ENCODE data around the gene ASPHD1. TPM values are rescaled to one million over a fixed set of nuclear protein-coding genes. Genes with fewer than 3 reads are reported as not detected.
"Not testable (repeated sequence)": the region's sequence is repeated elsewhere in the genome, so short reads cannot be mapped to it uniquely, and the experiment has no call there.

Gene ASPHD1
- total and polyA plus RNA-seq, 2 of the 4 experiments (the other 2 are of a cell fraction): 4.1 to 14.5 TPM

- DNase-seq (no peak), ATAC-seq (ENCODE audit: low read depth) (no peak)
- Histone ChIP-seq H2AK5ac (ENCODE audit: low read depth, low read length) (no peak overlapping the region), H2BK5ac (ENCODE audit: low read depth, low read length, poor library complexity, severe bottlenecking) (no peak overlapping the region), H2BK120ac (ENCODE audit: low read depth, low read length) (no peak overlapping the region), H3K79me1 (ENCODE audit: low read depth in 1 of 2, low read length in 2 of 2) (no peaks in the 10 kb centered on the region), H3K36me3 (ENCODE audit: control insufficient read depth, insufficient read depth, low read length) (peaks cover 1% of the 10 kb centered on the region), H3K4me2 (ENCODE audit: low read depth, low read length) (no peak overlapping the region), H3K23ac (ENCODE audit: low read depth, low read length) (no peak overlapping the region), H3K27me3 (ENCODE audit: control insufficient read depth, insufficient read depth, low read length) (no peaks in the 10 kb centered on the region), H3K4ac (ENCODE audit: low read depth, low read length) (no peak overlapping the region), H2AK9ac (replicated peaks; ENCODE audit: low read depth, low read length, poor library complexity) (no peak overlapping the region), H3K4me1 (ENCODE audit: control insufficient read depth, insufficient read depth, low read length) (no peaks in the 10 kb centered on the region), H2AFZ (replicated peaks; ENCODE audit: low read length, poor library complexity) (no peak overlapping the region), H3K9me1 (ENCODE audit: insufficient read depth, low read length) (no peaks in the 10 kb centered on the region), H3K56ac (ENCODE audit: extremely low read depth, insufficient read depth, low read length) (no peak overlapping the region), H3K18ac (ENCODE audit: low read depth, low read length) (no peak overlapping the region), H3K9ac (ENCODE audit: low read depth, low read length) (no peak overlapping the region), H2BK20ac (ENCODE audit: low read depth, low read length) (no peak overlapping the region), H2BK15ac (ENCODE audit: low read depth, low read length) (no peak overlapping the region), H4K91ac (ENCODE audit: insufficient read depth, low read depth, low read length) (no peak overlapping the region), H3K9me3 (ENCODE audit: control insufficient read depth, insufficient read depth, low read length) (no peaks in the 10 kb centered on the region), H4K8ac (ENCODE audit: low read depth in 2 of 2, low read length in 2 of 2) (no peak overlapping the region), H4K20me1 (ENCODE audit: insufficient read depth, low read length) (no peaks in the 10 kb centered on the region), H4K5ac (ENCODE audit: low read depth, low read length) (no peak overlapping the region), H3K14ac (replicated peaks; ENCODE audit: low read depth, low read length) (no peak overlapping the region), H3K27ac (ENCODE audit: insufficient read depth, low read length) (no peak overlapping the region), H3K4me3 (ENCODE audit: insufficient read depth, low read depth, low read length) (no peak overlapping the region)
- TF ChIP-seq RAD21 (IDR thresholded peaks at IDR 0.05; ENCODE audit: low read length) (no peak), USF2 (IDR thresholded peaks at IDR 0.05; ENCODE audit: low read depth, low read length) (peak; percentile 65), MAZ (IDR thresholded peaks at IDR 0.05; ENCODE audit: borderline replicate concordance, low read depth, low read length) (no peak)
- intact Hi-C loops (cut with micrococcal nuclease): no loop called here
- 92% methylated on average over 2 of the region's 6 CpGs; no CpG with 5 or more reads in 1 of the 2 experiments for WGBS, 2 experiments (ENCODE audit: extremely low coverage in 2 of 2, insufficient read length in 1 of 2)
- ChIA-PET POLR2A (ENCODE audit: unreplicated experiment) (no interaction called here), CTCF (no interaction called here)
- in situ Hi-C loops (cut with MboI; ENCODE audit: low sequenced_read_pairs): no loop called here
- dilution Hi-C loops (cut with HindIII; ENCODE audit: low sequenced_read_pairs, unreplicated experiment): no loop called here
- BruUV-seq (replicated peaks): no TSS peak
These were observed 16.3 kb upstream of the ASPHD1 start for GRCh38 chr16:29883987-29884386.

DNA sequence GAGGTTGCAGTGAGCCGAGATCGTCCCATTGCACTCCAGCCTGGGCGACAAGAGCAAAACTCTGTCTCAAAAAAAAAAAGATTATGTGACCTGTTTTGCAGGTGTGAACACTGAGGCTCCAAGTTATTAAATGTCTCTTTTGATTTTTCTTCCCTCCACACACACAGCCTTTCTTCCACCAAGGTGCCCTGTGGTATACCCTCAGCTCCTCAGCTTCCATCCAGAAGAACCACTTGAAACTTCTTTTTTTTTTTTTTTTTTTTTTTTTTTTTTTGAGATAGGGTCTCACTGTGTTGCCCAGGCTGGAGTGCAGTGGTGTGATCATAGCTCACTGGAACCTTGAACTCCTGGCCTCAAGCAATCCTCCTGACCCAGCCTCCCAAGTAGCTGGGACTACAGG, 10.9 kb upstream of the ASPHD1 start:
- dilution Hi-C loops (cut with HindIII; ENCODE audit: low sequenced_read_pairs, unreplicated experiment); H2BK15ac ChIP-seq (ENCODE audit: low read depth, low read length); H3K4me2 ChIP-seq (ENCODE audit: low read depth, low read length); H2AK9ac ChIP-seq (replicated peaks; ENCODE audit: low read depth, low read length, poor library complexity); H3K14ac ChIP-seq (replicated peaks; ENCODE audit: low read depth, low read length); POLR2A ChIA-PET (ENCODE audit: unreplicated experiment); CTCF ChIA-PET; H3K27me3 ChIP-seq (ENCODE audit: control insufficient read depth, insufficient read depth, low read length); H2BK5ac ChIP-seq (ENCODE audit: low read depth, low read length, poor library complexity, severe bottlenecking); ATAC-seq (ENCODE audit: low read depth); H2BK120ac ChIP-seq (ENCODE audit: low read depth, low read length); H2AK5ac ChIP-seq (ENCODE audit: low read depth, low read length); H4K5ac ChIP-seq (ENCODE audit: low read depth, low read length); H3K9me3 ChIP-seq (ENCODE audit: control insufficient read depth, insufficient read depth, low read length); BruUV-seq (replicated peaks); H3K79me1 ChIP-seq (ENCODE audit: low read depth in 1 of 2, low read length in 2 of 2); H4K8ac ChIP-seq (ENCODE audit: low read depth in 2 of 2, low read length in 2 of 2); H3K23ac ChIP-seq (ENCODE audit: low read depth, low read length); H3K56ac ChIP-seq (ENCODE audit: extremely low read depth, insufficient read depth, low read length); H4K91ac ChIP-seq (ENCODE audit: insufficient read depth, low read depth, low read length); H3K18ac ChIP-seq (ENCODE audit: low read depth, low read length); H3K27ac ChIP-seq (ENCODE audit: insufficient read depth, low read length); H3K4me1 ChIP-seq (ENCODE audit: control insufficient read depth, insufficient read depth, low read length); H2BK20ac ChIP-seq (ENCODE audit: low read depth, low read length); H4K20me1 ChIP-seq (ENCODE audit: insufficient read depth, low read length); H2AFZ ChIP-seq (replicated peaks; ENCODE audit: low read length, poor library complexity); intact Hi-C loops (cut with micrococcal nuclease); DNase-seq; H3K4ac ChIP-seq (ENCODE audit: low read depth, low read length); H3K4me3 ChIP-seq (ENCODE audit: insufficient read depth, low read depth, low read length); H3K9ac ChIP-seq (ENCODE audit: low read depth, low read length); H3K9me1 ChIP-seq (ENCODE audit: insufficient read depth, low read length); in situ Hi-C loops (cut with MboI; ENCODE audit: low sequenced_read_pairs); H3K36me3 ChIP-seq (ENCODE audit: control insufficient read depth, insufficient read depth, low read length): not testable (repeated sequence)
- WGBS, 2 experiments (ENCODE audit: extremely low coverage in 2 of 2, insufficient read length in 1 of 2): no CpG with 5 or more reads among the region's 3 CpGs

All from IMR-90 (cell line).